CD4-positive, alpha-beta T cell treated with Interleukin-15 for 1 hour (primary cell): Measurements from ENCODE around the gene CCDC137.

ENCODE experiments used
- DNase-seq: peaks from one replicate; pipeline ENCODE4 v3.0.0-alpha.2; 2020

Gene CCDC137

GRCh38 chr17:81683584-81684441 is 17.3 kb downstream of the CCDC137 start, which contains the start of the genes ARL16 and HGS:
Gene ARL16 (minus strand): TSS chr17:81683797. CDS start chr17:81683753, 44 bp downstream.
Gene HGS (plus strand): TSS chr17:81684011. CDS start chr17:81684067, 56 bp downstream.
- peak; percentile 97 for DNase-seq

GRCh38 chr17:81684442-81684911 is 17.9 kb downstream of the CCDC137 start:
- DNase-seq = peak; percentile 53

- no peak for DNase-seq
Measured at GRCh38 chr17:81685108-81685507, 18.6 kb downstream of the CCDC137 start.

- no peak for DNase-seq
Measured at GRCh38 chr17:81686614-81687013, 20.1 kb downstream of the CCDC137 start.

- DNase-seq = no peak
Measured at GRCh38 chr17:81687770-81688541, 21.4 kb downstream of the CCDC137 start.

GRCh38 chr17:81688616-81689015 is 22.1 kb downstream of the CCDC137 start:
- DNase-seq = no peak

GRCh38 chr17:81690066-81690465 is 23.5 kb downstream of the CCDC137 start:
- DNase-seq = no peak

- no peak for DNase-seq
Measured at GRCh38 chr17:81690549-81690948, 24.0 kb downstream of the CCDC137 start.

- DNase-seq = no peak
Measured at GRCh38 chr17:81691196-81691595, 24.7 kb downstream of the CCDC137 start.

- no peak for DNase-seq
Measured at GRCh38 chr17:81691608-81692007, 25.1 kb downstream of the CCDC137 start.

- no peak for DNase-seq
Measured at GRCh38 chr17:81693509-81694210, 27.1 kb downstream of the CCDC137 start.

- DNase-seq = no peak
Measured at GRCh38 chr17:81694810-81695209, 28.3 kb downstream of the CCDC137 start.

- DNase-seq = no peak
Measured at GRCh38 chr17:81695211-81695610, 28.7 kb downstream of the CCDC137 start.

GRCh38 chr17:81695801-81696200 is 29.3 kb downstream of the CCDC137 start:
- no peak for DNase-seq

- DNase-seq = no peak
Measured at GRCh38 chr17:81696218-81696941, 29.8 kb downstream of the CCDC137 start.

- DNase-seq = no peak
Measured at GRCh38 chr17:81697261-81698044, 30.9 kb downstream of the CCDC137 start.

GRCh38 chr17:81700353-81701287 is 34.1 kb downstream of the CCDC137 start:
- no peak for DNase-seq

- DNase-seq = no peak
Measured at GRCh38 chr17:81701288-81702071, 34.9 kb downstream of the CCDC137 start.
